PC-3 (cell line): ENCODE data around the gene COX4I1. TPM values are rescaled to one million over a fixed set of nuclear protein-coding genes. Genes with fewer than 3 reads are reported as not detected.

ENCODE experiments used
- ATAC-seq: fragments of 200-7000 bp; cut with Tn5 transposase; 2 replicates; pipeline ENCODE4 v1.9.1; 2020; ENCODE audit warnings: mild to moderate bottlenecking, moderate library complexity
- BruUV-seq: library from RNA; stranded (reverse); fragments of 400-500 nt; replicated peaks from 2 replicates; lab custom pipeline; 2021; lab: Mats Ljungman, UMichigan
- CTCF ChIA-PET: fragments of 300-600 bp; sonication (Branson Sonifier 250); formaldehyde crosslinking; loops from one replicate; lab custom pipeline; 2022; ENCODE audit warnings: antibody characterized with exemption; lab: Charles Lee
- POLR2A ChIA-PET: fragments of 300-600 bp; sonication (Branson Sonifier 250); formaldehyde crosslinking; loops from one replicate; lab custom pipeline; 2022; ENCODE audit warnings: antibody characterized with exemption; ENCODE audit not compliant: unreplicated experiment; lab: Charles Lee
- DNase-seq: peaks from one replicate; pipeline ENCODE4 v3.0.0-alpha.2; 2015
- H2AFZ ChIP-seq: fragments of 300-600 bp; sonication (generic); 2 replicates; pipeline ENCODE4 v1.6.0; 2016; ENCODE audit warnings: antibody characterized with exemption, low read length
- H3F3A ChIP-seq: fragments of 300-600 bp; sonication (generic); one replicate; pipeline ENCODE4 v1.6.0; 2017; ENCODE audit warnings: antibody characterized with exemption, low read length, control low read depth, mild to moderate bottlenecking; ENCODE audit not compliant: unreplicated experiment
- H3K27ac ChIP-seq: fragments of 300-600 bp; sonication (generic); 2 replicates; pipeline ENCODE4 v1.5.1; 2016; ENCODE audit warnings: mild to moderate bottlenecking, low read length
- H3K27me3 ChIP-seq: fragments of 300-600 bp; sonication (generic); 2 replicates; pipeline ENCODE4 v1.6.1; 2016; ENCODE audit warnings: low read length, mixed read lengths
- H3K36me3 ChIP-seq: fragments of 300-600 bp; sonication (generic); 2 replicates; pipeline ENCODE4 v1.6.1; 2016; ENCODE audit warnings: low read depth, mixed run types, low read length, mixed read lengths
- H3K4me1 ChIP-seq: fragments of 300-600 bp; sonication (generic); 2 replicates; pipeline ENCODE4 v1.5.1; 2016; ENCODE audit warnings: low read length; ENCODE audit not compliant: insufficient read depth
- H3K4me2 ChIP-seq: fragments of 300-600 bp; sonication (generic); 2 replicates; pipeline ENCODE4 v1.6.0; 2016; ENCODE audit warnings: low read length
- H3K4me3 ChIP-seq: fragments of 300-600 bp; sonication (generic); 2 replicates; pipeline ENCODE4 v1.5.1; 2016; ENCODE audit warnings: mild to moderate bottlenecking, low read length, mixed read lengths
- H3K79me2 ChIP-seq: fragments of 300-600 bp; sonication (generic); 2 replicates; pipeline ENCODE4 v1.6.1; 2017; ENCODE audit warnings: low read length, mixed read lengths
- H3K9ac ChIP-seq: fragments of 300-600 bp; sonication (generic); 2 replicates; pipeline ENCODE4 v1.6.0; 2016; ENCODE audit warnings: mild to moderate bottlenecking, low read length
- H3K9me2 ChIP-seq: fragments of 300-600 bp; sonication (generic); replicated peaks from 2 replicates; pipeline ENCODE4 v1.6.1; 2016; ENCODE audit warnings: mixed run types, low read length, mixed read lengths
- H3K9me3 ChIP-seq: fragments of 300-600 bp; sonication (generic); 2 replicates; pipeline ENCODE4 v1.6.1; 2016; ENCODE audit warnings: low read length, mixed read lengths
- H4K20me1 ChIP-seq: fragments of 300-600 bp; sonication (generic); 2 replicates; pipeline ENCODE4 v1.6.1; 2016; ENCODE audit warnings: low read length, mixed read lengths
- CTCF ChIP-seq: fragments of 300-600 bp; sonication (generic); conservative IDR thresholded peaks from 2 replicates; pipeline ENCODE4 v1.5.1; 2017; ENCODE audit warnings: antibody characterized with exemption, low read depth, mild to moderate bottlenecking, low read length
- EZH2 ChIP-seq: fragments of 300-600 bp; sonication (generic); IDR thresholded peaks from one replicate; pipeline ENCODE4 v1.6.1; 2017; ENCODE audit warnings: antibody characterized with exemption, mild to moderate bottlenecking, low read length; ENCODE audit not compliant: unreplicated experiment
- EZH2phosphoT487 ChIP-seq: fragments of 300-600 bp; sonication (generic); IDR thresholded peaks from 2 replicates; pipeline ENCODE4 v1.6.1; 2018; ENCODE audit warnings: mild to moderate bottlenecking, antibody characterized with exemption, low read length, borderline replicate concordance
- intact Hi-C: fragments of 100-400 bp; cut with micrococcal nuclease; formaldehyde crosslinking; loops from 2 replicates; pipeline ENCODE4 v1.9.0; 2023
- total RNA-seq: library from RNA; depleted of rRNA; stranded (reverse); fragments of >200 nt; gene quantifications from 2 replicates; pipeline ENCODE4 v1.2.3, GENCODE V29; 2014

COX4I1 gene
- total RNA-seq, 1 experiment from 2014 or later, result 598 TPM

DNA sequence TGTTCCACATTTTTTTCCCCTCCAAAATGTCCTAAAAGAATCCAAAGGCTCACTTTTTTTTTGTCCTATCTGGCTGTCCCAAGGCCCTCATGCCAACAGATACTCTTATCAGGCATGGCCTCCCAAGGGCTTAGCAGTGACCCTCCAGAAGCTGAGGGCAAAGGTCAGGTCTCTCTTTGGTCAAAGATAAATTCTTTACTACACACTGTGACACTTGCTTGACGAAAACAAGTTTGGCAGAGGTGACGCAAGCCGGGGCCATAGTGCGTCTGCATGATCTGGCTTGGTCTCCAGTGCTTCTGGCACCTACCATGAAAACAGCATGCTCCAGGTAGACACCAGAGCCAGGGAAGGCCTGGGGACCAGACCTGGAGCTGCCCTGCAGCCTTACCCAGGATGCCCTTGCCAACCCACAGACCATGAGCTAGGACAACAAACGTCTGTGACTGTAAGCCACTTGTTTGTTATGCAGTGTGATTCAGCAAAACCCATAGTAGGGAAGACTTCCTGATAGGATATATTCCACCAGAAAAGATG, 50.9 kb downstream of the COX4I1 start:
- ATAC-seq (no peak), DNase-seq (no peak)
- Histone ChIP-seq H4K20me1 (no peaks in the 10 kb centered on the region), H3K27me3 (peaks cover 60% of the 10 kb centered on the region), H3K4me2 (no peak overlapping the region), H2AFZ (no peak overlapping the region), H3K9me3 (no peaks in the 10 kb centered on the region), H3K9me2 (no peaks in the 10 kb centered on the region), H3K79me2 (no peaks in the 10 kb centered on the region), H3K9ac (no peak overlapping the region), H3K27ac (no peak overlapping the region), H3K4me3 (no peak overlapping the region), H3K4me1 (no peaks in the 10 kb centered on the region), H3F3A (no peaks in the 10 kb centered on the region), H3K36me3 (no peaks in the 10 kb centered on the region)
- no TSS peak for BruUV-seq
- intact Hi-C loops, result no loop called here
- POLR2A ChIA-PET, result no interaction called here
- TF ChIP-seq EZH2, result no peak
- no peak for TF ChIP-seq CTCF
- TF ChIP-seq EZH2phosphoT487, result no peak
- CTCF ChIA-PET, result no interaction called here

GRCh38 chr16:85851034-85851785, 51.7 kb downstream of the COX4I1 start:
- Histone ChIP-seq H3K4me2 (no peak overlapping the region), H3K79me2 (no peaks in the 10 kb centered on the region), H3K9ac (no peak overlapping the region), H3K4me3 (no peak overlapping the region), H3K27ac (no peak overlapping the region), H2AFZ (no peak overlapping the region), H3K27me3 (peaks cover 62% of the 10 kb centered on the region), H3K36me3 (no peaks in the 10 kb centered on the region), H3K4me1 (no peaks in the 10 kb centered on the region), H4K20me1 (no peaks in the 10 kb centered on the region), H3K9me2 (no peaks in the 10 kb centered on the region), H3F3A (no peaks in the 10 kb centered on the region), H3K9me3 (no peaks in the 10 kb centered on the region)
- ATAC-seq, result no peak
- no peak for DNase-seq
- POLR2A ChIA-PET, result no interaction called here
- TF ChIP-seq EZH2 (no peak), EZH2phosphoT487 (no peak), CTCF (no peak)
- CTCF ChIA-PET, result no interaction called here
- intact Hi-C loops, result no loop called here
- no TSS peak for BruUV-seq
